Neural cell (in vitro differentiated cells): ENCODE measurements around the gene IFI30. TPM values are rescaled to one million over a fixed set of nuclear protein-coding genes. Genes with fewer than 3 reads are reported as not detected.

ENCODE experiments used
- H2AFZ ChIP-seq: fragments of 200-600, 300-800 bp; sonication (generic), shearing (Covaris generic); 2 replicates; pipeline ENCODE4 v1.6.0; 2014; ENCODE audit warnings: low read depth, mild to moderate bottlenecking, antibody characterized with exemption, low read length, moderate library complexity
- H3F3A ChIP-seq: fragments of 200-600 bp; shearing (Covaris generic); 2 replicates; pipeline ENCODE4 v1.6.1; 2016; ENCODE audit warnings: mild to moderate bottlenecking, moderate library complexity, mixed read lengths, antibody characterized with exemption, low read length; ENCODE audit not compliant: insufficient read depth, poor library complexity, severe bottlenecking
- H3K27ac ChIP-seq: fragments of 200-600, 300-800 bp; sonication (generic), shearing (Covaris generic); 2 replicates; pipeline ENCODE4 v1.5.1; 2014; ENCODE audit warnings: mild to moderate bottlenecking, low read length, moderate library complexity
- H3K27me3 ChIP-seq: fragments of 300-800, 200-600 bp; sonication (generic), shearing (Covaris generic); 2 replicates; pipeline ENCODE4 v1.6.0; 2014; ENCODE audit warnings: mild to moderate bottlenecking, low read depth, low read length, moderate library complexity; ENCODE audit not compliant: insufficient read depth
- H3K36me3 ChIP-seq: fragments of 300-800, 200-600 bp; sonication (generic), shearing (Covaris generic); 2 replicates; pipeline ENCODE4 v1.5.1; 2014; ENCODE audit warnings: mild to moderate bottlenecking, antibody characterized with exemption, low read length, moderate library complexity; ENCODE audit not compliant: insufficient read depth
- H3K4me2 ChIP-seq: fragments of 300-800, 200-600 bp; sonication (generic), shearing (Covaris generic); 2 replicates; pipeline ENCODE4 v1.6.0; 2014; ENCODE audit warnings: mild to moderate bottlenecking, low read length
- H3K4me3 ChIP-seq: fragments of 300-800, 200-600 bp; sonication (generic), shearing (Covaris generic); 2 replicates; pipeline ENCODE4 v1.5.1; 2014; ENCODE audit warnings: mild to moderate bottlenecking, low read length, moderate library complexity
- H3K79me2 ChIP-seq: fragments of 200-600 bp; shearing (Covaris generic); replicated peaks from 2 replicates; pipeline ENCODE4 v1.6.0; 2014; ENCODE audit warnings: mild to moderate bottlenecking, low read length, moderate library complexity; ENCODE audit not compliant: insufficient read depth
- H3K9ac ChIP-seq: fragments of 300-800, 200-600 bp; sonication (generic), shearing (Covaris generic); 2 replicates; pipeline ENCODE4 v1.6.1; 2016; ENCODE audit warnings: mild to moderate bottlenecking, low read length, mixed read lengths
- H3K9me2 ChIP-seq: fragments of 200-600 bp; shearing (Covaris generic); 2 replicates; pipeline ENCODE4 v1.6.1; 2016; ENCODE audit warnings: mild to moderate bottlenecking, low read length, mixed read lengths; ENCODE audit not compliant: insufficient read depth
- H3K9me3 ChIP-seq: fragments of 200-600, 300-800 bp; sonication (generic), shearing (Covaris generic); 2 replicates; pipeline ENCODE4 v1.6.1; 2016; ENCODE audit warnings: mild to moderate bottlenecking, mixed run types, low read length, moderate library complexity, mixed read lengths
- H4K20me1 ChIP-seq: fragments of 200-600 bp; shearing (Covaris generic); 2 replicates; pipeline ENCODE4 v1.6.1; 2016; ENCODE audit warnings: mild to moderate bottlenecking, mixed run types; ENCODE audit not compliant: insufficient read depth
- EP300 ChIP-seq: fragments of 450-650 bp; conservative IDR thresholded peaks from 2 replicates; pipeline ENCODE4 v1.6.1; 2014; ENCODE audit warnings: antibody characterized with exemption, mild to moderate bottlenecking, moderate library complexity; ENCODE audit not compliant: poor library complexity, severe bottlenecking
- EZH2 ChIP-seq: fragments of 200-600, 300-800 bp; shearing (Covaris generic), sonication (generic); IDR thresholded peaks from 2 replicates; pipeline ENCODE4 v1.6.1; 2014; ENCODE audit warnings: antibody characterized with exemption, low read length, borderline replicate concordance, mild to moderate bottlenecking; ENCODE audit not compliant: insufficient read depth, poor library complexity, severe bottlenecking
- MXI1 ChIP-seq: fragments of 450-650 bp; conservative IDR thresholded peaks from 2 replicates; pipeline ENCODE4 v1.6.1; 2014; ENCODE audit warnings: antibody characterized with exemption, mild to moderate bottlenecking; ENCODE audit not compliant: poor library complexity, severe bottlenecking
- POLR2AphosphoS5 ChIP-seq: IDR thresholded peaks from 2 replicates; pipeline ENCODE4 v1.6.1; 2012
- RAD21 ChIP-seq: fragments of 450-650 bp; conservative IDR thresholded peaks from 2 replicates; pipeline ENCODE4 v1.6.1; 2014; ENCODE audit warnings: antibody characterized with exemption, mild to moderate bottlenecking, moderate library complexity
- SMC3 ChIP-seq: fragments of 450-650 bp; conservative IDR thresholded peaks from 2 replicates; pipeline ENCODE4 v1.6.1; 2014; ENCODE audit warnings: antibody characterized with exemption, mild to moderate bottlenecking, moderate library complexity; ENCODE audit not compliant: poor library complexity
- TAF1 ChIP-seq: IDR thresholded peaks from 2 replicates; pipeline ENCODE4 v1.6.1; 2012; ENCODE audit warnings: low read depth
- polyA plus RNA-seq: library from polyadenylated mRNA; depleted of rRNA; stranded (reverse); fragments of >200 nt; gene quantifications from 2 replicates; pipeline ENCODE4 v1.2.3, GENCODE V29; 2014
- TF ChIP-seq, protein P1 (sequence below): fragments of 450-650 bp; IDR thresholded peaks from 2 replicates; pipeline ENCODE4 v1.5.1; 2014; ENCODE audit warnings: antibody characterized with exemption, mild to moderate bottlenecking, moderate library complexity; ENCODE audit not compliant: poor library complexity, severe bottlenecking
- TF ChIP-seq, protein P2 (sequence below): IDR thresholded peaks from 2 replicates; pipeline ENCODE4 v1.6.1; 2012; ENCODE audit warnings: borderline replicate concordance

The IFI30 gene
- polyA plus RNA-seq, 1 donor from 2014 or later: 0.82 TPM

DNA sequence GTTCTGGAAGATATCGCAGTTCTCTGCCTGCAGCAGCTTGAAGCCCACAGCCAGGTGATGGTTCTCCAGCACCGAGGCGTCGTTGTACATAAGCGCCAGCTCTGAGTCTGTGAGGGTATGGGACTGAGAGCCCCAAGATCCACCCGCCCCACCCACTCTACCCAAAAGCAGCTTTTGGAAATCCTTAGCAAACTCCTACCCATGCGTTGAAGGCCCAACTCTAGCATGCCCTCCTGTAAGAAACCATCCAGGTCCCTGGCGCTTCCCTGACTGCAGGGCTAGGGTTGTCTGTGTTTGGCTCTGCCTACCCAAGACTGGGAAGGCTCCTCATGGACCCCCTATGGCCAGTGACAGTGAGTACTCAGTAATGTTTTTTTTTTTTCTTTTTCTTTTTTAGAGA is 43.2 kb downstream of the IFI30 start:
- TF ChIP-seq EP300 (no peak), EZH2 (no peak), MXI1 (no peak), SMC3 (no peak), TAF1 (no peak), POLR2AphosphoS5 (no peak), RAD21 (no peak)
- TF ChIP-seq, protein P1, sequence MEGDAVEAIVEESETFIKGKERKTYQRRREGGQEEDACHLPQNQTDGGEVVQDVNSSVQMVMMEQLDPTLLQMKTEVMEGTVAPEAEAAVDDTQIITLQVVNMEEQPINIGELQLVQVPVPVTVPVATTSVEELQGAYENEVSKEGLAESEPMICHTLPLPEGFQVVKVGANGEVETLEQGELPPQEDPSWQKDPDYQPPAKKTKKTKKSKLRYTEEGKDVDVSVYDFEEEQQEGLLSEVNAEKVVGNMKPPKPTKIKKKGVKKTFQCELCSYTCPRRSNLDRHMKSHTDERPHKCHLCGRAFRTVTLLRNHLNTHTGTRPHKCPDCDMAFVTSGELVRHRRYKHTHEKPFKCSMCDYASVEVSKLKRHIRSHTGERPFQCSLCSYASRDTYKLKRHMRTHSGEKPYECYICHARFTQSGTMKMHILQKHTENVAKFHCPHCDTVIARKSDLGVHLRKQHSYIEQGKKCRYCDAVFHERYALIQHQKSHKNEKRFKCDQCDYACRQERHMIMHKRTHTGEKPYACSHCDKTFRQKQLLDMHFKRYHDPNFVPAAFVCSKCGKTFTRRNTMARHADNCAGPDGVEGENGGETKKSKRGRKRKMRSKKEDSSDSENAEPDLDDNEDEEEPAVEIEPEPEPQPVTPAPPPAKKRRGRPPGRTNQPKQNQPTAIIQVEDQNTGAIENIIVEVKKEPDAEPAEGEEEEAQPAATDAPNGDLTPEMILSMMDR: no peak
- TF ChIP-seq, protein P2, sequence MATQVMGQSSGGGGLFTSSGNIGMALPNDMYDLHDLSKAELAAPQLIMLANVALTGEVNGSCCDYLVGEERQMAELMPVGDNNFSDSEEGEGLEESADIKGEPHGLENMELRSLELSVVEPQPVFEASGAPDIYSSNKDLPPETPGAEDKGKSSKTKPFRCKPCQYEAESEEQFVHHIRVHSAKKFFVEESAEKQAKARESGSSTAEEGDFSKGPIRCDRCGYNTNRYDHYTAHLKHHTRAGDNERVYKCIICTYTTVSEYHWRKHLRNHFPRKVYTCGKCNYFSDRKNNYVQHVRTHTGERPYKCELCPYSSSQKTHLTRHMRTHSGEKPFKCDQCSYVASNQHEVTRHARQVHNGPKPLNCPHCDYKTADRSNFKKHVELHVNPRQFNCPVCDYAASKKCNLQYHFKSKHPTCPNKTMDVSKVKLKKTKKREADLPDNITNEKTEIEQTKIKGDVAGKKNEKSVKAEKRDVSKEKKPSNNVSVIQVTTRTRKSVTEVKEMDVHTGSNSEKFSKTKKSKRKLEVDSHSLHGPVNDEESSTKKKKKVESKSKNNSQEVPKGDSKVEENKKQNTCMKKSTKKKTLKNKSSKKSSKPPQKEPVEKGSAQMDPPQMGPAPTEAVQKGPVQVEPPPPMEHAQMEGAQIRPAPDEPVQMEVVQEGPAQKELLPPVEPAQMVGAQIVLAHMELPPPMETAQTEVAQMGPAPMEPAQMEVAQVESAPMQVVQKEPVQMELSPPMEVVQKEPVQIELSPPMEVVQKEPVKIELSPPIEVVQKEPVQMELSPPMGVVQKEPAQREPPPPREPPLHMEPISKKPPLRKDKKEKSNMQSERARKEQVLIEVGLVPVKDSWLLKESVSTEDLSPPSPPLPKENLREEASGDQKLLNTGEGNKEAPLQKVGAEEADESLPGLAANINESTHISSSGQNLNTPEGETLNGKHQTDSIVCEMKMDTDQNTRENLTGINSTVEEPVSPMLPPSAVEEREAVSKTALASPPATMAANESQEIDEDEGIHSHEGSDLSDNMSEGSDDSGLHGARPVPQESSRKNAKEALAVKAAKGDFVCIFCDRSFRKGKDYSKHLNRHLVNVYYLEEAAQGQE: no peak
- Histone ChIP-seq H3K9me3 (no peaks in the 10 kb centered on the region), H3K79me2 (no peaks in the 10 kb centered on the region), H2AFZ (no peak overlapping the region), H3K27me3 (peaks cover 5% of the 10 kb centered on the region), H4K20me1 (no peaks in the 10 kb centered on the region), H3K9me2 (no peaks in the 10 kb centered on the region), H3K9ac (no peak overlapping the region), H3K4me2 (no peak overlapping the region), H3F3A (no peaks in the 10 kb centered on the region), H3K36me3 (no peaks in the 10 kb centered on the region), H3K27ac (no peak overlapping the region), H3K4me3 (no peak overlapping the region)

DNA sequence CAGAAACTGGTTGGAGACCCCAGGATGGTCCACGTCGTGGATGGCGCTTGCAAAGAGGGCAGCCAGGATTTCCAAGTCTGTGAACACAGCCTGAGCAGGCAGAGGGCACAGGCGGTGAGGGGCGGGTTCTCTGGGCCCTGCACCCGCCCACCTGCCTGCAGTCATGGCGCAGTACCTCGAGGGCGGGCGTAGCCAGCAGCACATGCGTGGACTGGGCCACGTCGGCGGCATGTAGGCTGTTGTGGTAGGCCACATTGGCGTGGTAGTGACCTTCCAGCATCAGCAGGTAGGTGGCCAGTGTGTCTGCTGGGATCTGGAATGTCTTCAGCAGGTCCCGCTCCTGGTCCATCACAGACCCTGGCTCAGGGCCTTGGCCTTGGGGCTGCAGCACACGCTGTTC is 44.5 kb downstream of the IFI30 start:
- no peak overlapping the region for H3K27ac ChIP-seq
- no peaks in the 10 kb centered on the region for H3K9me3 ChIP-seq
- no peak overlapping the region for H3K4me2 ChIP-seq
- H3K79me2 ChIP-seq: no peaks in the 10 kb centered on the region
- no peaks in the 10 kb centered on the region for H3K36me3 ChIP-seq
- H4K20me1 ChIP-seq: no peaks in the 10 kb centered on the region
- no peak overlapping the region for H3K4me3 ChIP-seq
- H3F3A ChIP-seq: no peaks in the 10 kb centered on the region
- H3K9ac ChIP-seq: no peak overlapping the region
- H3K9me2 ChIP-seq: no peaks in the 10 kb centered on the region
- TF ChIP-seq, protein P2: no peak
- TF ChIP-seq SMC3 (no peak), RAD21 (no peak), EZH2 (no peak), TAF1 (no peak), MXI1 (no peak), EP300 (no peak), POLR2AphosphoS5 (no peak)
- TF ChIP-seq, protein P1: no peak
- no peak overlapping the region for H2AFZ ChIP-seq
- H3K27me3 ChIP-seq: peaks cover 5% of the 10 kb centered on the region
